Embryonic facial prominence (tissue), 1 donor: ENCODE measurements around the gene RAMACL.
"Not testable (repeated sequence)": the region's sequence is repeated elsewhere in the genome, so short reads cannot be mapped to it uniquely, and the experiment has no call there.

Source experiments
- DNase-seq: peaks from one replicate; pipeline ENCODE4 v3.0.0-alpha.2; 2016; ENCODE audit errors: extremely low spot score

The RAMACL gene

DNA sequence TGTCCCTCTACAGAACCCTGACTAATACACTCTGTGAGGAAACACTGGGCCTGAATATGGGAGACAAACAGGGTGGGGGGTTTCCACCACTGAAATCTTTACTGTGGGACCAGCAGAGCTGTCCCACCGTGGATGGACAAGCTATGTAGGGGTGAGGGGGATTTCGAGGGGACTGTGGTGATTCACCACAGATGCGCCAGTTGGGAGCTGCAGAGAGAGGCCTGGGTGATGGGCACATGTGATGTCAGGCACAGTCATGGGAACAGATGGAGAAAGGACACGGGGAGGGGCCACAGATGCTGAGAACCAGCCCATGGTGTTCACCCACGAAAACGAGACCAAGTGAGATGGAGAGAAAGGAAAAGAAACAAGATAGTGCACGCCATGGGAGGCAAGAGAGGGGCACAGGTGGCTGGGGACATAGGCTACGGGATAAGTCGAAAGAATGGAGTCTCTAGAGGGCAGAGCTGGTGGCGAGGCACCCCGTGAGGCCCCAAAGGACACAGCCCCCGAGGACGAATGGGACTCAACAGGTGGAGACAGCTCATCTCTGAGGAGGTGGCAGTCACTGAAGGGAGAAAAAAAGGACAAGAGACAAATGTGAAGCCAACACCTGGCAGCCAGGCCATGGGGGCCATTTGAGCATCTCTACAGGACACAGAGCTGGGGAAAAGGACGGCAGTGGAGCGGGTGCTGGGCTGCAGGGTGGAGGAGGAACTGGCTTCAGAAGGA lies 10.5 kb upstream of the RAMACL start:
- no peak for DNase-seq

DNA sequence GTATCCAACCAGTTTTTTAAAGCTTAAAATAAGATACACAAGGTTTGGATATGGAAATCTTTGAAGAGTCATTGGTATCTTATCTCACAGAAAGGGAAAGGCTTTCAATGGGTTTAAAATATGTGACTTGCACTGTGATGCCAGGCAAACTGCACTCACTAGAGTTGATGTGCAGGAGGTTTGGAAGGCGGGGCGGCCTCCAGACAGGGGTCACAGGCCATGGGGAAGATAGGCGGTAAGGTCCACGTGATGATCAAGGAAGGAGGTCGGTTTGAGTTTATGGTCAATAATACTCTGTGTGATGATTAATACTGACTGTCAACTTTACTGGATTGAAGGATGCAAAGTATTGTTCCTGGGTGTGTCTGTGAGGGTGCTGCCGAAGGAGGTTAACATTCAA lies 9.5 kb upstream of the RAMACL start:
- DNase-seq: no peak

DNA sequence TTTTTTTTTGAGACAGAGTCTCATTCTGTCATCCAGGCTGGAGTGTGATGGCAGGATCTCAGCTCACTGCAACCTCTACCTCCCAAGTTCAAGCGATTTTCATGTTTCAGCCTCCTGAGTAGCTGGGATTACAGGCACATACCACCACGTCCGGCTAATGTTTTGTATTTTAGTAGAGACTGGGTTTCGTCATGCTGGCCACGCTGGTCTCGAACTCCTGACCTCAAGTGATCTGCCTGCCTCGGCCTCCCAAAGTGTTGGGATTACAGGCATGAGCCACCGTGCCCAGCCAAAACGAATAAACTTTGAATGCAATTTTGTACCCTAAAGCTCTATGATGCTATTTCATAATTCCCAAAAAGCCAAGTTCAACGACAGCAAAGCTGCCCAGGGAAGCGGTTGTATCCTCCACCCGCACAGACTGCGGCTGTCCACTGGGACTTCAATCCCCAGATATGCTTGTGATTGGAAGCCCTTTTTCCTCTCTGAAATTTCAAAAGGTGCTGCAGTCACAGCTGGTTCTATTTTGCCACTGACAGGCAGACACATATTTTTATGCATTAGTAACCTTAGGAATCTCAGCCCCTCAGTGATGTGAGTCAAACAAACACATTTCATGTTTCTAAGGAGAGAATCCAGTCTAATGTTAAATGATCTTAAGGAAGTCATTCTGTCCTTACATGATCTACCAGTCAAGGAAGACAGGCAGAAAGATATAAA lies 8.7 kb upstream of the RAMACL start:
- DNase-seq: no peak

DNA sequence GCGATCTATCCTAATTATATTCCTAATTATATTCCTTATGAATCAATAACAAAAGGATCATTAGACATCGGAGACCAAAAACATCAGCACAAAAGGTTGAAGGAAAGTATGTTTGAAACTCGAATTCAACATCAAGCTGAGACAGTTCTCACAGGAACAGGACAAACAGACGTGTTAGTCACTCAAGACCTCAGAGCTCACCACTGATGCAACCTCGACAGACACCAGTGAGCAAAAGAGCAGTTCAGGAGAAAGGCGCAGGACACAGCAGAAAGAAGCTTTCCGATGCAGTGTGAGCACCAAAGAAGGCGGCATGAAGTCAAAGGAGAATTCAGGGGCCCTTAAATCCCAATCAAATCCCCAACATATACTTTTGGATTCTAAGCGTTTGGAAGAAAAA lies 6.3 kb upstream of the RAMACL start:
- no peak for DNase-seq

DNA sequence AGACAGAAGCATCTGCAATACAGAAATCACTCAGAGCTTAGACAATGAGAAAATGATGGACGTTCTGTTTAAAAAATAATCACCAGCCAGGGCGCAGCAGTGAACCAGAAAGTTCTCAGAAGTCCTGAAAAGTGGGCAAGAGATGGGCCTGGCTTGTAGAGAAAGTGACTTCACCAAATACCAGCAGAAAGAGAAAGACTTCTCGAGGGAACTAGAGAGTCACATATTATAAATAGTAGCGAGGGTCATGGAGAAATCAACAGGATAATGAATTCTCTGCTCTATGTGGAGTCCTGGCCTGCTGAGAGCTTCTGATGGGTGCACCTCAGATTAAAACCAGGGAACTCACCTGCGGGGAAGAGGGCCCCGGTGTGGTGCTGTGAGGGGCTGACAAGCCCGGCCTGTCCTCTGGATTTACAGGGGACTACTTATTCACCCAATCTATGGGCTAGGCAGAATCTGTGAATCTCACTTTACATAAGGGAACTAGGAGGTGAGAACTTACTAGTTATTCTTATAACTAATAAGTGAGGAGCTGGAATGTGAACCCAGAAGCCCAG lies 5.6 kb upstream of the RAMACL start:
- DNase-seq: no peak

DNA sequence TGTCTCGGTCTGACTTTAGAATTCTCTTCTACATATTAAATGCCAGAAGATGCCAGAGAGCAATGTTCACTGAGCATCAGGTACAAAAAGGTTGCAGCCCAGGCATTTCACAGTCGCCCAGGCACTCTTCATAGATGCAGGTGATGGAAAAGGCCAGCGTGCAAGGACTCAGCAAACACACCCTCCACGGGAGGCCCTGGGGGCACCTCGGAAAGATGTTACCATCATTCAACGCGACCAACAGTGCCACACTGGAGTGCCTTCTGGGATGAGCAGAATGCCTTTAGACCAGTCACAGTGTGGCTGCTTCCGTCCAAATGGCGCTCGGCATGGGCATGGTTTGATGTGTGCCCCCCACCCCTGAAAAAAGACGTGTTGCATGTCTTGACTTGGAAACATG lies 4.5 kb upstream of the RAMACL start:
- DNase-seq: no peak

DNA sequence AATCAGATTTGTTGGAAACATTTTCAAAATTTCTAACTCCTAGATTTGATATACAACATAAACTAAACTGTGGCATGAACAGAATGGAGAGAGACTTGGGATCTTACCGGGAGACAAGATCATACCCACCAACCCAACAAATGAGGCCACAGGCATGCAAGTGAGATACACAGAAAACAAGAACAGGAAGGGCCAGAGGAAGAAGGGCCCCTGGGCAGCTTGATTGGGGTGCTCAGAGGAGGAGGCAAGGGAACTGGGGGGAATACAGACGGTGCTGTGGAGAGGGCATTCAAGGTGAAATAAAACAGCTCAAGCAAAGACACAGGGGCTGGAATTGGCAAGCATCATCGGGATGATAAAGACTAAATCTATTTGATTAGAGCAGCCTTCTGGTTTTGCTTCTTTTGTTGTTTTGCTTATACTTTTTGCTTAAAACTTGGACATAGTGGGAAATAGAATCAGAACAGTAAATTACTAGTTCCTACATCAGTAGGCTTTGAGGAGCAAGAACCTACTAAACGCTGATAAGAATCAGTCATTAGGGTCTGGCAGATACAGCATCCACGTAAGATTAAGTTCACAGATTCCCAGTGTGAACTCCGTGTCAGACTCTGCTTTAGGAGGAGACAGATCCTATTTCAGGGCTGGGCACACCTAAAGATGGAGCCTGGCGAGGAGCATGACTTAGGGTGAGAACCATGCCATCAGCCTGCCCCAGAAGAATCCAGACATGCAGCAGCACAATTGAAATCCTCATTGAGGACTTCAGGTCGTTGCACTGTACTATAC lies 3.5 kb upstream of the RAMACL start:
- DNase-seq: no peak

DNA sequence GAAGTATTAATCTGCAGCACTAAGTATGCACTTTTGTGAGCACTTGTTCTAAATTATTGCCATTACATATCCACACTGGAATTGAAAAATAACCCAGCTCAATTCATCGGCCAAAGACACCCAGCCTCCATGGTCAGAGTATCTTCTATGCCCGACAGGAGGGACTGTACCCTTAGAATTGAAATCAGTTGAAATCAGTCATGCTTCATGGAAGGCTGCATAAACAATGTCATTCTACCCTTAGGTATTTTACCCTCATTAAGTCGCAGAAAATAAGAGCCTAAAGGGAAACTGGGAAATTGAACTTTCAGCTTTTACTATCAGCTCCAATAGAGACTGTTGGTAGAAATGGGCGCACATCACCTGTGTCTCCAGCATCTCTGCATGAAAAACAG lies 2.9 kb upstream of the RAMACL start:
- no peak for DNase-seq

DNA sequence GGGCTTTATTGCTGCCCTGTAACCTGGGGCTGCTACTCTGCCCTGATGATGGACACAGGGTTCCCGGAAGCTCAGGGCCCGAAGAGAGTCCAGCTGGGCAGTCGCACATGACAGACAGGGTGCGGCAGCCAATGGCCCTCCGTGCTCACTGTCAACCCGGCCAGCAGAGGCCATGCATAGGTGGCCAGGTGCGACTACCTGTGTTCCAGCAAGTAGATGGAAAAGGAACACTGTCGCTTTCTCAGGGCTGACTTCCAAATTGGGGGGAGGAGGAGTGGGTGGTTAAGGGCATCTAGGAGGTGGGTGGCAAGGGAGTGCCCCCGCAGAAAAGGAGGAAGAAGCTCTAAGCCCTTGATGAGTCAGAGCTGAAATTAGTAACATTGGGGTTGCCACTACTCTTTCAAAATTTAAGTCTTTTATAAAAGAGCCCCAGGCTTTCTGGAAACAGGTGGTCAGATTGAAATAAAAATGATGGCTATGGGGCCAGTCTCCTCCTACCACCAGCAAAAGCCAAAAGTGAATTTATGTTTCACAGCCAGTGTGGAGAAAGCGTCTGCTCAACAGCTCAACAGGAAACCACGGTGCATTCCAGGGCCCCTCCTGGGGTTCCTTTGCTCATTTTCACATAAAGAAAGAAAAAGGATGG lies 2.3 kb upstream of the RAMACL start:
- no peak for DNase-seq

DNA sequence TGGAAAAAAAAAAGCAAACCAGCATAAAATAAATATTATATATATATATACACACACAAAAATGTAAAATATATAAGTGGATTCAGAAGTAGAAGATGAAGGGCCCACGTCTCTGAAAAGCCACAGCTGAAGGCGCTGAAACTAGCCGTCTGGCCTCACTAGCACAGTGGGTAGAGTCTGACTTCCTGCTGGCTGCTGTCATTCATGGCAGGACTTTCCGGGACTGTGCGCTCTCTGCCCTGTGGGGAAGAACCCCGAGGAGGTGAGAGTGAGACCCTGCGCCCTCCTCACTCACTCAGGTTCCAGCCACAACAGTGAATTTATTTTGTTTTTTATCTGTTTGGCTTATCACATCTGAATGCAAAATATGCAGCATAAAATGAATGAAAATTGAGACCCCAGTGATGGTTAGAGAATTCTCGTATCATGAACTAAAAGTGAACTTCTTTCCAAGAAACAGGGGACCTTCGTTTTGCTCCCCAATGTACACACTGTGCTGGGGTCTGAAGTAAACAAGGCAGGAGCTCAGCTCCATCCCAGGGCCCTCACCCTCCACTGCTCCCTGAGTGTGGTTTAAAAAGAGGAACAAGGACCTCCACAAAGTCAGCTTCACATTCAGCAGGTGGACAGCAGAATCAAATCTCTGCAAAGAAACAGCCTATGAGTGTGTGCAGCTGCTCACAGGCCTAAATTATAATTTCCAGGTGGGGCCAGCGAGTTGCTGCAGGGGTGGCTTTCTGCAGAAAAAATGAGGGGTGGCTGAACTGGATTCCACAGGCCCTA lies 1.3 kb upstream of the RAMACL start:
- no peak for DNase-seq

DNA sequence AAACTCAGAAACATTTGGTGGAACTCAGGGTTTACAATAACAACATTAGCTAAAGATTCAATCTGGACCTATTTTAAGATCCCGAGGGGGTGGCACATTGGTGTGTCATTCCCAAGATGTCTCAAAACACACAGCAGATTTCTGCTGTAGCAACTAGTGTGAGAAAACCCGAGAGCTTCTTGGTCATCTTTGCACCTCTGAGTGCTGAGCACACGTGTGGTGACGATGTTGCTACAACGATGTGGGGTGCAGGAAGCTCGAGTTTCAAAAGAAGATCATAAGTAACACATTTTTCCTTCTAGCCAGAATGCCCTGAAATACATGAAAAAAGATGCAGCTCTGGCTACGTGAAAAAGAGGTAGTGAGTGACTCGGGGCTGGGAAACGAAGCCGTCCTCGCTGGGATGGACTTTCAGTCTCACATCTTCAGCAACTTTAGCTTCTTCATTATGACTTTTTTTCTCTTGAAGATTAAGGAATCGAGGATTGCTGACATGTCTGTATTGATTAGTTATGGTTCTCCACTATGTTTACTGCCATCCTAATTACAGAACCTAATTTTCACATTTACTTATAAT lies 1.5 kb downstream of the RAMACL start:
- DNase-seq: no peak

DNA sequence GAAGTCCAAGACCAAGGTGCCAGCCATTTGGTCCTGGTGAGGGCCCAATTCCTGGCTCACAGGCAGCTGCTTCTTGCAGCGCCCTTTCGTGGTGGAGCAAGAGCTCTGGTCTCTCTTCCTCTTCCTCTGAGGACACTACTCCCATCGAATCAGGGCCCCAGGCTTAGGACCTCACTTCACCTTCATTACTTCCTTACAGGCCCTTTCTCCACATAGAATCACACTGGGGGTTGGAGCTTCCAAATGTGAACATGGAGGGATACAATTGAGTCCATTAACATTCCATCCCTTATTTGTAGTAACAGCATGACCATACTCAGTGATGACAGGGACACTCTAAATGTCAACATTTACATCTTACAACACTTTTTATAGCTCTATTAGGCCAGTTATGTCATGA lies 2.3 kb downstream of the RAMACL start:
- DNase-seq: no peak

DNA sequence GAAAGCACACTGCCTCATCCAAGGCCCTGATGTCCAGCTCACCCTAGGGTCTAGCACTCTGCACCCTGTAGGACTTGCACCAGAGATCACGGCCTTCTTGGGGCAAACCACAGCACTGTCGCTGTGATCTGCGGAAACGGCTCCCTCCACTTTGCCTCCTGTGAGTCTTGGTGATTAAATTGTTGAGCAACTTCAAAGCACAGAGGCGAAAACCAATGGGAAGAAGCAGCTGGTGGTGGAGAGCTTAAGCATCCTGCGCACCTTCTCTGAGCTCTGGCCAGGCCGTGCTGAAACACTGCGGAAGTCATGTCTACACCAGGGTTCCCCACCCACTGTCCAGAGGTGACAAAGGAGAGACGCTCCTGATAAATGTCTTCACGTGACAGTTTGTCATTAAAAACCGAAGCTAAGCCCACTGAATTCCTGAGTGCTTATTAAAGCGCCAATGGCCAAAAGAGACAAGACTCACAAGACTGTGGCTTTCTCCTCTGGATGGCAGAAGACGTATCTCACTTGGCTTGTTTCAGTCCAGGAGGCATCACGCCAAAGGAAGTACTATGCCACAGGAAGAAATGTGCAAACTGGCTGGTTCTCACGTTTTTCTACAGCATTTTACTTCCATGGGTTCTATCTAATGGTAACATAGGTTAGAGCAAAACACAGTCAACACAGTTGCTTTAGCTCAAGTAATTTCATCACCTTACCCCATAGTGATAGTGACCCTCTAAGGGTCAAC lies 3.1 kb downstream of the RAMACL start:
- no peak for DNase-seq

DNA sequence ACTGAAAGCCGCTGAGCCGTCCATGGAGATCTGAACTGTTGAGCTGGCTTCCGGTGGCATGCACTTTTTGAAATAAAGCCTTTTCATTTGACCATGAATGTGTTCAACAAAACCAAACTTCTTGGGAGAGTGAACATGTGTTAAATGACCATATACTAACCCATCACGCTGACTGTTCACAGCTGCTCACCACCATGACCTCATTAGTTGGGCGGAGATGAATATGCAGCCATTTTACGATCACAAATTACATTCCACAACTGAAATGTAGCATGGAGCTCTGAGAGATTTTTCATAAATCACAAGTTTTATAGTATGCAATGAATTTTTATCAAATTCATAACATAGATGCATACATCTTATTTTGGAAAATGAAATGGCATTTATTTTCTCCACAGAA lies 4.2 kb downstream of the RAMACL start:
- no peak for DNase-seq

DNA sequence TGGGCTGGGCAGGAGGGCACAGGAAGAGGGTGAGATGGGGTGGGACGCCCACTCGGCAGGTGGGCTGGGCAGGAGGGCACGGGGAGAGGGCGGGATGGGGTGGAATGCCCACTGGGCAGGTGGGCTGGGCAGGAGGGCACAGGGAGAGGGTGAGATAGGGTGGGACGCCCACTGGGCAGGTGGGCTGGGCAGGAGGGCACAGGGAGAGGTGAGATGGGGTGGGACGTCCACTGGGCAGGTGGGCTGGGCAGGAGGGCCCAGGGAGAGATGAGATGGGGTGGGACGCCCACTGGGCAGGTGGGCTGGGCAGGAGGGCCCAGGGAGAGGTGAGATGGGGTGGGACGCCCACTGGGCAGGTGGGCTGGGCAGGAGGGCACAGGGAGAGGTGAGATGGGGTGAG lies 4.7 kb downstream of the RAMACL start:
- DNase-seq: not testable (repeated sequence)

DNA sequence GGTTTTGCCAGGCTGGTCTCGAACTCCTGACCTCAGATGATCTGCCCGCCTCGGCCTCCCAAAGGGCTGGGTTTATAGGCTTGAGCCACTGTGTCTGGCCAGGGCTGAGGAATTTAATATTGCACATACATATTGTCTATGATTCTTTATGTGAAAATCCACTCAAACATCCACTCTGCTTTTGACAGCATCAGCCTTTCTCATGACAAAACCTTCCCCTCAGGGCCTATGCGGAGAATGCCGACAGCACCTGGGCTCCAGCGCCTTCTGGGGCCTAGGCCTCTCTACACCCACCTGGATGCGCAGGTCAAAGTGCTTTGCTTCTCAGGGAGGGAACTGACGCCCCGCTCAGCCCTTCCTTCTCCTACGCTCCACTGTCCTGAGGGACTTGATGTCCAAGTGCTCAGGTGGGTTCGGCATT lies 5.4 kb downstream of the RAMACL start:
- no peak for DNase-seq

DNA sequence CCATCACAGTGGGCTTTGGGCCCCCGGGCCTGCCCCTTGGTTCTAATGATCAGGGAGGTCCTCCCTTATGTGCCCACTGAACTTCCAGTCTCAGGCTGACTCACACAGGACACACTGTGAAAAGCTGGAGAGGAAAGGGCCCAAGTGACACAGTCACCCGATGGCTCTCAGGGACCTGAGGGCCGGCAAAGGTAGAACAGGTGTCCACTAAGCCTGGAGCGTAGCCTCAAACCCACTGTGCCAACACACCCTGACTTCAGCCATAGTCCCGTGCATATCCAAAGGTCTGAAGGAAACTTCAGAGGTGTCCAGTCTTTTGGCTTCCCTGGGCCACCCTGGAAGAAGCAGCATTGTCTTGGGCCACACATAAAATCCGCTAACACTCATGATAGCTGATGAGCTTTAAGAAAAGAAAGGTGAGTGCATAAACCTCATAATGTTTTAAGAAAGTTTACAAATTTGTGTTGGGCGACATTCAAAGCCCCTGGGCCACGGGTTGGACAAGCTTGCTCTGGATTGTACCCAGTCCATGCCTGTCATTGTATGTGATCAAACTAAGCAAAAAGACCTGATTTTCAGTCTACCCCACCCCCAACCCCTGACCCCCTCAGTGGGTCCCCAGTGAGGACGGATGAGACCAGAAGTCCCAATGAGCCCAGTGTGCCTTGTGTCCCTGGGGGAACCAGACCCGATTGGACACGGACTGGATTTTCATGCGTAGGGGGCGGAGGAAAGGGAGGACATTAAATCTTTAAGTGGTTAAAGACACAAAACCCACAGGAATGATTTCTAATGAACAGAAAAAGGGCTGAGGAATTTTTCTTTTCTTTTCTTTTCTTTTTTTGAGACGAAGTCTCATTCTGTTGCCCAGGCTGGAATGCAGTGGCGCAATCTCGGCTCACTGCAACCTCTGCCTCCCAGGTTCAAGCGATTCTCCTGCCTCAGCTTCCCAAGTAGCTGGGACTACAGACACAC lies 6.1 kb downstream of the RAMACL start:
- DNase-seq: no peak

DNA sequence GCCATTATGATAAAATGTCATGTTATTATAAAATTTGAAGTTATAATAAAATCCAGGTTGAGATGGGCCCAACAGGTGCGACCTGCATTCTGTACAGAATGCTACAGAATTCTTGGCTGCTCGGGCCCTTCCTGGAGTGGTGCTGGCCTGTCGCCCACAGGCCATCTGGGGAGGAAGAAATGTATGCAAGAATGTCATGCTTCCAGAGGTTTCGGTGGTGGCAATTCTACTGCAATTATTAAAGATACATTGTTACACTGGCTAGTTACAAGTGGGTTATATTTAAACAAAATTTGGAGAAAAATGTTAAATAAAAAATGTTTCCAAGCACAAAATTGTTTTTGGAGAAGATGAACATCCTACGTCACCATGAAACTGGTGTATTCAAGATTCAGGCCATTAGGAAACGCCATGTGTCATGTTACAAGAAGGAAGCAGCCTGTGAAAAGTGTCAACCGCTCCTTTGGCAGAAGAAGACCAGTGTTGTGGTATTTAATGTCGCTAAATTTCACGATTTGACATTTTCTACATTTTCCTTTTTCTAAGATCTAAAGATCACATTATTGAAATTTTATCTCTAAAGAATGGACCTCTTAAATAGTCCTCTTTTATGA lies 7.1 kb downstream of the RAMACL start:
- DNase-seq: no peak
